IMR-90 (cell line): ENCODE data around the gene MS4A12. TPM values are rescaled to one million over a fixed set of nuclear protein-coding genes. Genes with fewer than 3 reads are reported as not detected.

Experiments used
- ATAC-seq: fragments of 200-7000 bp; cut with Tn5 transposase; 2 replicates; pipeline ENCODE4 v1.9.1; 2020; ENCODE audit warnings: low read depth, mild to moderate bottlenecking, moderate library complexity
- BruUV-seq: library from RNA; stranded (reverse); fragments of 400-500 nt; replicated peaks from 2 replicates; lab custom pipeline; 2021; lab: Mats Ljungman, UMichigan
- CTCF ChIA-PET: fragments of 300-600 bp; formaldehyde crosslinking; extraction: SDS; loops from one replicate; lab custom pipeline; 2021; ENCODE audit warnings: antibody characterized with exemption; lab: Yijun Ruan, JAX
- POLR2A ChIA-PET: fragments of 300-600 bp; sonication (Branson Sonifier 250); formaldehyde crosslinking; loops from one replicate; lab custom pipeline; 2022; ENCODE audit warnings: antibody characterized with exemption; ENCODE audit not compliant: unreplicated experiment; lab: Charles Lee
- DNase-seq: peaks from one replicate; pipeline ENCODE4 v3.0.0; 2013
- H2AFZ ChIP-seq: replicated peaks from 2 replicates; pipeline ENCODE3; 2013; ENCODE audit warnings: low read length, mild to moderate bottlenecking; ENCODE audit not compliant: poor library complexity
- H2AK5ac ChIP-seq: 2 replicates; pipeline ENCODE4 v1.6.1; 2013; ENCODE audit warnings: low read depth, low read length, inconsistent platforms
- H2AK9ac ChIP-seq: replicated peaks from 2 replicates; pipeline ENCODE3; 2013; ENCODE audit warnings: mild to moderate bottlenecking, low read depth, low read length, moderate library complexity; ENCODE audit not compliant: poor library complexity
- H2BK120ac ChIP-seq: 2 replicates; pipeline ENCODE4 v1.6.1; 2013; ENCODE audit warnings: low read depth, low read length, inconsistent platforms
- H2BK15ac ChIP-seq: 3 replicates; pipeline ENCODE4 v1.6.1; 2013; ENCODE audit warnings: low read depth, low read length, inconsistent platforms
- H2BK20ac ChIP-seq: 2 replicates; pipeline ENCODE4 v1.6.1; 2013; ENCODE audit warnings: low read depth, mild to moderate bottlenecking, inconsistent platforms, low read length, moderate library complexity
- H2BK5ac ChIP-seq: 2 replicates; pipeline ENCODE4 v1.6.1; 2013; ENCODE audit warnings: mild to moderate bottlenecking, low read depth, low read length, inconsistent platforms; ENCODE audit not compliant: poor library complexity, severe bottlenecking
- H3K14ac ChIP-seq: replicated peaks from 2 replicates; pipeline ENCODE4 v1.6.1; 2013; ENCODE audit warnings: low read depth, low read length, inconsistent platforms
- H3K18ac ChIP-seq: 2 replicates; pipeline ENCODE4 v1.6.1; 2013; ENCODE audit warnings: low read depth, low read length, control low read depth
- H3K23ac ChIP-seq: 2 replicates; pipeline ENCODE4 v1.6.1; 2013; ENCODE audit warnings: low read depth, low read length, inconsistent platforms
- H3K27ac ChIP-seq: 2 replicates; pipeline ENCODE4 v1.5.1; 2013; ENCODE audit warnings: mild to moderate bottlenecking, control low read depth, low read length; ENCODE audit not compliant: insufficient read depth
- H3K27me3 ChIP-seq: 2 replicates; pipeline ENCODE4 v1.6.1; 2013; ENCODE audit warnings: low read length; ENCODE audit not compliant: control insufficient read depth, insufficient read depth
- H3K36me3 ChIP-seq: 2 replicates; pipeline ENCODE4 v1.6.1; 2013; ENCODE audit warnings: low read length, mixed read lengths; ENCODE audit not compliant: control insufficient read depth, insufficient read depth
- H3K4ac ChIP-seq: 2 replicates; pipeline ENCODE4 v1.6.1; 2013; ENCODE audit warnings: low read depth, low read length, inconsistent platforms
- H3K4me1 ChIP-seq: 2 replicates; pipeline ENCODE4 v1.6.1; 2013; ENCODE audit warnings: low read length, mixed read lengths; ENCODE audit not compliant: control insufficient read depth, insufficient read depth
- H3K4me2 ChIP-seq: 2 replicates; pipeline ENCODE4 v1.6.1; 2013; ENCODE audit warnings: low read depth, mild to moderate bottlenecking, control low read depth, low read length, moderate library complexity
- H3K4me3 ChIP-seq: 2 replicates; pipeline ENCODE4 v1.5.1; 2013; ENCODE audit warnings: low read depth, mild to moderate bottlenecking, control low read depth, low read length, moderate library complexity; ENCODE audit not compliant: insufficient read depth
- H3K56ac ChIP-seq: 2 replicates; pipeline ENCODE4 v1.6.1; 2013; ENCODE audit warnings: low read length, inconsistent platforms; ENCODE audit not compliant: insufficient read depth; ENCODE audit errors: extremely low read depth
- H3K79me1 ChIP-seq, 2 experiments: 2 replicates each; pipeline ENCODE4 v1.6.1; 2013; ENCODE audit warnings: low read length in 2 of 2, inconsistent platforms in 1 of 2, low read depth in 1 of 2
- H3K9ac ChIP-seq: 2 replicates; pipeline ENCODE4 v1.6.1; 2013; ENCODE audit warnings: low read depth, low read length, control low read depth
- H3K9me1 ChIP-seq: 2 replicates; pipeline ENCODE4 v1.6.1; 2013; ENCODE audit warnings: low read length, inconsistent platforms; ENCODE audit not compliant: insufficient read depth
- H3K9me3 ChIP-seq: 2 replicates; pipeline ENCODE4 v1.6.1; 2013; ENCODE audit warnings: low read length; ENCODE audit not compliant: control insufficient read depth, insufficient read depth
- H4K20me1 ChIP-seq: 2 replicates; pipeline ENCODE4 v1.6.1; 2013; ENCODE audit warnings: low read length, inconsistent platforms; ENCODE audit not compliant: insufficient read depth
- H4K5ac ChIP-seq: 2 replicates; pipeline ENCODE4 v1.6.1; 2013; ENCODE audit warnings: mild to moderate bottlenecking, low read depth, low read length, control low read depth
- H4K8ac ChIP-seq, 2 experiments: 2 replicates each; pipeline ENCODE4 v1.6.1; 2013; ENCODE audit warnings: low read depth in 2 of 2, low read length in 2 of 2, control low read depth in 1 of 2, inconsistent platforms in 1 of 2
- H4K91ac ChIP-seq: 2 replicates; pipeline ENCODE4 v1.6.1; 2013; ENCODE audit warnings: low read depth, low read length, inconsistent platforms; ENCODE audit not compliant: insufficient read depth
- BHLHE40 ChIP-seq: fragments of 150-350 bp; IDR thresholded peaks from 2 replicates; pipeline ENCODE4 v1.6.1; 2016; ENCODE audit warnings: mild to moderate bottlenecking, low read depth, low read length
- CEBPB ChIP-seq: IDR thresholded peaks from 2 replicates; pipeline ENCODE4 v1.6.1; 2012; ENCODE audit warnings: low read depth, low read length, improper control_type of control experiment
- MAFK ChIP-seq: IDR thresholded peaks from 2 replicates; pipeline ENCODE4 v1.6.1; 2012; ENCODE audit warnings: low read depth, low read length, improper control_type of control experiment
- MAZ ChIP-seq: IDR thresholded peaks from 2 replicates; pipeline ENCODE4 v1.6.1; 2012; ENCODE audit warnings: low read depth, mild to moderate bottlenecking, low read length, improper control_type of control experiment, moderate library complexity, borderline replicate concordance
- POLR2A ChIP-seq: IDR thresholded peaks from 2 replicates; pipeline ENCODE4 v1.6.1; 2012; ENCODE audit warnings: mild to moderate bottlenecking, low read depth, low read length
- RAD21 ChIP-seq: IDR thresholded peaks from 2 replicates; pipeline ENCODE4 v1.6.1; 2012; ENCODE audit warnings: low read length, improper control_type of control experiment
- SMC3 ChIP-seq: fragments of 150-350 bp; IDR thresholded peaks from 2 replicates; pipeline ENCODE4 v1.6.1; 2016; ENCODE audit warnings: low read depth, mild to moderate bottlenecking, antibody characterized with exemption, low read length, moderate library complexity
- dilution Hi-C: fragments of 300-500 bp; cut with HindIII; formaldehyde crosslinking; loops from one replicate; pipeline ENCODE4 v1.14.3; 2018; ENCODE audit warnings: low sequenced_read_pairs; ENCODE audit not compliant: unreplicated experiment
- in situ Hi-C: fragments of 300-500 bp; cut with MboI; formaldehyde crosslinking; loops from 3 replicates; pipeline ENCODE4 v1.14.3; 2019; ENCODE audit warnings: low sequenced_read_pairs, inconsistent platforms, mixed read lengths
- intact Hi-C: fragments of 100-400 bp; cut with micrococcal nuclease; formaldehyde crosslinking; loops from 2 replicates; pipeline ENCODE4 v1.10.0; 2022
- polyA plus RNA-seq, 3 experiments: library from polyadenylated mRNA; depleted of rRNA; stranded (reverse); fragments of >200 nt; gene quantifications; 2 replicates each; pipeline ENCODE4 v1.2.3, GENCODE V29; 2012; ENCODE audit warnings: low replicate concordance in 1 of 3
- total RNA-seq: library from RNA; depleted of rRNA; stranded (reverse); fragments of >200 nt; gene quantifications from 2 replicates; pipeline ENCODE4 v1.2.3, GENCODE V29; 2012
- TF ChIP-seq, protein P1 (sequence below): fragments of 150-350 bp; IDR thresholded peaks from 2 replicates; pipeline ENCODE4 v1.6.1; 2017; ENCODE audit warnings: mild to moderate bottlenecking, antibody characterized with exemption, low read length, low read depth
- TF ChIP-seq, protein P2 (sequence below): conservative IDR thresholded peaks from 2 replicates; pipeline ENCODE4 v1.5.1; 2012; ENCODE audit warnings: mild to moderate bottlenecking, low read depth, low read length, improper control_type of control experiment

The MS4A12 gene
- total and polyA plus RNA-seq, 2 of the 4 experiments (the other 2 are of a cell fraction): not detected

DNA sequence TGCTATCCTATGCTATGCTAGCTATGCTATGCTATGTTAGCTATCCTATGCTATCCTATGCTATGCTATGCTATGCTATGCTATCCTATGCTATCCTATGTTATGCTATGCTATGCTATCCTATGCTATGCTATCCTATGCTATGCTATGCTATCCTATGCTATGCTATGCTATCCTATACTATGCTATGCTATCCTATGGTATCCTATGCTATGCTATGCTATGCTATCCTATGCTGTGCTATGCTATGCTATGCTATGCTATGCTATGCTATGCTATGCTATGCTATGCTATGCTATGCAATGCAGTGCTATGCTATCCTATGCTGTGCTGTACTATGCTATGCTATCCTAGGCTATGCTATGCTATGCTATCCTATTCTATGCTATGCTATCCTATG, 45.5 kb upstream of the MS4A12 start:
- H3K27ac ChIP-seq: no peak overlapping the region
- H3K4me3 ChIP-seq: no peak overlapping the region
- DNase-seq: no peak
- H2AK5ac ChIP-seq: no peak overlapping the region
- H2BK5ac ChIP-seq: no peak overlapping the region
- intact Hi-C loops (no loop called here), dilution Hi-C loops (no loop called here), in situ Hi-C loops (no loop called here)
- ATAC-seq: no peak
- TF ChIP-seq RAD21: no peak
- TF ChIP-seq CEBPB: no peak
- TF ChIP-seq BHLHE40: no peak
- TF ChIP-seq SMC3: no peak
- no peak for TF ChIP-seq MAZ
- TF ChIP-seq, protein P1, sequence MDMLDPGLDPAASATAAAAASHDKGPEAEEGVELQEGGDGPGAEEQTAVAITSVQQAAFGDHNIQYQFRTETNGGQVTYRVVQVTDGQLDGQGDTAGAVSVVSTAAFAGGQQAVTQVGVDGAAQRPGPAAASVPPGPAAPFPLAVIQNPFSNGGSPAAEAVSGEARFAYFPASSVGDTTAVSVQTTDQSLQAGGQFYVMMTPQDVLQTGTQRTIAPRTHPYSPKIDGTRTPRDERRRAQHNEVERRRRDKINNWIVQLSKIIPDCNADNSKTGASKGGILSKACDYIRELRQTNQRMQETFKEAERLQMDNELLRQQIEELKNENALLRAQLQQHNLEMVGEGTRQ: no peak
- TF ChIP-seq MAFK: no peak
- no peak for TF ChIP-seq POLR2A
- TF ChIP-seq, protein P2, sequence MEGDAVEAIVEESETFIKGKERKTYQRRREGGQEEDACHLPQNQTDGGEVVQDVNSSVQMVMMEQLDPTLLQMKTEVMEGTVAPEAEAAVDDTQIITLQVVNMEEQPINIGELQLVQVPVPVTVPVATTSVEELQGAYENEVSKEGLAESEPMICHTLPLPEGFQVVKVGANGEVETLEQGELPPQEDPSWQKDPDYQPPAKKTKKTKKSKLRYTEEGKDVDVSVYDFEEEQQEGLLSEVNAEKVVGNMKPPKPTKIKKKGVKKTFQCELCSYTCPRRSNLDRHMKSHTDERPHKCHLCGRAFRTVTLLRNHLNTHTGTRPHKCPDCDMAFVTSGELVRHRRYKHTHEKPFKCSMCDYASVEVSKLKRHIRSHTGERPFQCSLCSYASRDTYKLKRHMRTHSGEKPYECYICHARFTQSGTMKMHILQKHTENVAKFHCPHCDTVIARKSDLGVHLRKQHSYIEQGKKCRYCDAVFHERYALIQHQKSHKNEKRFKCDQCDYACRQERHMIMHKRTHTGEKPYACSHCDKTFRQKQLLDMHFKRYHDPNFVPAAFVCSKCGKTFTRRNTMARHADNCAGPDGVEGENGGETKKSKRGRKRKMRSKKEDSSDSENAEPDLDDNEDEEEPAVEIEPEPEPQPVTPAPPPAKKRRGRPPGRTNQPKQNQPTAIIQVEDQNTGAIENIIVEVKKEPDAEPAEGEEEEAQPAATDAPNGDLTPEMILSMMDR: no peak
- no peak overlapping the region for H2BK15ac ChIP-seq
- H3K23ac ChIP-seq: no peak overlapping the region
- ChIA-PET POLR2A (no interaction called here), CTCF (no interaction called here)
- BruUV-seq: no TSS peak
- H3K9ac ChIP-seq: no peak overlapping the region
- H3K4ac ChIP-seq: no peak overlapping the region
- no peaks in the 10 kb centered on the region for H3K79me1 ChIP-seq
- H2BK20ac ChIP-seq: no peak overlapping the region
- no peak overlapping the region for H2AK9ac ChIP-seq
- H3K4me2 ChIP-seq: no peak overlapping the region
- no peak overlapping the region for H3K14ac ChIP-seq
- H3K18ac ChIP-seq: no peak overlapping the region
- no peak overlapping the region for H2AFZ ChIP-seq
- no peak overlapping the region for H4K8ac ChIP-seq
- H4K20me1 ChIP-seq: no peaks in the 10 kb centered on the region
- H2BK120ac ChIP-seq: no peak overlapping the region
- H4K91ac ChIP-seq: no peak overlapping the region
- H4K5ac ChIP-seq: no peak overlapping the region
- no peak overlapping the region for H3K56ac ChIP-seq
- H3K9me1 ChIP-seq: no peaks in the 10 kb centered on the region
- H3K36me3 ChIP-seq: no peaks in the 10 kb centered on the region
- no peaks in the 10 kb centered on the region for H3K27me3 ChIP-seq
- H3K9me3 ChIP-seq: no peaks in the 10 kb centered on the region
- H3K4me1 ChIP-seq: no peaks in the 10 kb centered on the region
